ENCODE data around the gene TAS2R46. TPM values are rescaled to one million over a fixed set of nuclear protein-coding genes. Genes with fewer than 3 reads are reported as not detected.
"Not testable (repeated sequence)": the region's sequence is repeated elsewhere in the genome, so short reads cannot be mapped to it uniquely, and the experiment has no call there.

TAS2R46 gene, protein sequence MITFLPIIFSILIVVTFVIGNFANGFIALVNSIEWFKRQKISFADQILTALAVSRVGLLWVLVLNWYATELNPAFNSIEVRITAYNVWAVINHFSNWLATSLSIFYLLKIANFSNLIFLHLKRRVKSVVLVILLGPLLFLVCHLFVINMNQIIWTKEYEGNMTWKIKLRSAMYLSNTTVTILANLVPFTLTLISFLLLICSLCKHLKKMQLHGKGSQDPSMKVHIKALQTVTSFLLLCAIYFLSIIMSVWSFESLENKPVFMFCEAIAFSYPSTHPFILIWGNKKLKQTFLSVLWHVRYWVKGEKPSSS
- 1.8 TPM for total RNA-seq
- long read RNA-seq: 0 reads

GRCh38 chr12:11062194-11062593 is at the start of gene TAS2R46:
Gene TAS2R46 (minus strand): TSS chr12:11062294. CDS start chr12:11062294, 0 bp downstream.
- not testable (repeated sequence) for DNase-seq (ENCODE audit: low spot score)

GRCh38 chr12:11111213-11111612 is 49.1 kb upstream of the TAS2R46 start:
- DNase-seq (ENCODE audit: low spot score): not testable (repeated sequence)

DNA sequence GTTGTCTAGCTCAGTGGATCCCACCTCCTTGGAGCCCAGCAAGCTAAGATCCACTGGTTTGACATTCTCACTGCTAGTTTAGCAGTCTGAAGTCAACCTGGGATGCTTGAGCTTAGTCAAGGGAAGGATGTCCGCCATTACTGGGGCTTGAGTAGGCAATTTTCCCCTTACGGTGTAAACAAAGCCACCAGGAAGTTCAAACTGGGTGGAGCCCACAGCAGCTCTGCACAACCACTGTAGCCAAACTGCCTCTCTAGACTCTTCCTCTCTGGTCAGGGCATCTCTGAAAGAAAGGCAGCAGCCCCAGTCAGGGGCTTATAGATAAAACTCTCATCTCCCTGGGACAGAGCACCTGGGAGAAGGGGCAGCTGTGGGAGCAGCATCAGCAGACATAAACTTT is 46.8 kb upstream of the TAS2R46 start:
- peak; percentile 53 for DNase-seq (ENCODE audit: low spot score)

DNA sequence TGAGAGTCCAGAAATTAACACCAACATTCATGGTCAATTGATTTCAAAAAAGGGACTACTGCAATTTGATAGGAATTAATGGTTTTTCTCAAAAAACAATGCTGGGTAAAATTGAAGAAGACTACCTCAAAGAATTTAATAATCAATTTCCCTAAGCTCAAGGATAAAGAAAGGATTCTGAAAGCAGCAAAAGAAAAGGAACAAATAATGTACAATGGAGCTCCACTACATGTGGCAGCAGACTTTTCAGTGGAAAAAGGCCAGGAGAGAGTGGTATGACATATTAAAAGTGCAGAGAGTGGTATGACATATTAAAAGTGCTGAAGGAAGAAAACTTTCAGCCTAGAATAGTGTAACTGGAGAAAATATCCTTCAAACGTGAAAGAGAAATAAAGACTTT is 45.6 kb upstream of the TAS2R46 start:
- no peak for DNase-seq (ENCODE audit: low spot score)

DNA sequence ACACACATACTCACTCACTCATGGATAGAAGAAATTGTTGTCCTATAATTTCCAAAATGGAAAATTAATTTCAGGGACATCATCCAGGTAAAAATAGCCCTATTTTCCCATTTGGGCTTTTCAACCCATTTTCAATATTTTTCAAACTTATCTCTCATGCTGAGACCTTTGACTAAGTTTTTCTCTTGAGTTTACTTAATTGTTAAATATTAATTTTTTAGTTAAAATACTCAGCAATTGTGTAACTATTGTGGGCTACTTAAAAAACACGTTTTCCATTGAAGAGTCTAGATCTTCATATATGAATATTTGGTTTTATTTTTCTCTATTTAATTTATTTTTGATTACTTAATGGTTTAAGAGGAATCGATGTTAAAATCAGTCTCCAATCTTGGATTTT is 44.2 kb upstream of the TAS2R46 start:
- no peak for DNase-seq (ENCODE audit: low spot score)

DNA sequence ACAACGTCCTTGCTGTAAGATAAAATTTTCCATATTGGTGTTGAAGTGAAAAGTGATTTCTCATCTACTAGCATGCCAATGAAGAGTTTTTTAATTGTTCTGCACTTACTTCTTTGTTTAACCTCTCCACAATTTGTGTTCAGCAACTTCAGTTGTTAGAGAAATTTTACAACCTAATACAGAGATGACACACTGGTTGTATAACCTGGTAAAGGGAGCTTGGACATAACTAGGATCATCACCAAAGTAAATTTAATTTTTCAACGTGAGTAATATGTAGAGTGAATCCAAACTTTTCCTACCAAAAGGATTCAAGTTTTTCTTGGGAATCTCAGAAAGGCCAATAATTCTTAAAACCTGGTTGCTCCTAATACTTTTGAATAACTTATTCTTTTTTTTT is 43.5 kb upstream of the TAS2R46 start:
- no peak for DNase-seq (ENCODE audit: low spot score)

DNA sequence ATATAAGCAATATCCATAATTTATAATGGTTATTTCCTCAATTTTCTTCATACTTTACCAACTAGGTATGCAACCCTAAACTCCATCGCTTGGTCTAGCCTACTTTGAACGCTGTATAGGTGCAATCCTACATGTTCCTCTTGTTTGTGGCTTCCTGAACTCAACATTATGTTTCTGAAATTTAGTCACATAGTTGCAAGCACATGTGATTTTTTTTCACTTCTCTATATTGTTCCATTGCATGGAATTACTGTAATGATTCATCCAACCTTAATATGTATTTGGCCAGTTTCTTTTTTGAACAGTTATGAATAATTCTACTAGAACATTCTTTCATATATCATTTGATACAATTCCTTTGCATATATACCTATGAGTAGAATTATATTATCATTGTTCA is 32.8 kb upstream of the TAS2R46 start:
- not testable (repeated sequence) for DNase-seq (ENCODE audit: low spot score)

DNA sequence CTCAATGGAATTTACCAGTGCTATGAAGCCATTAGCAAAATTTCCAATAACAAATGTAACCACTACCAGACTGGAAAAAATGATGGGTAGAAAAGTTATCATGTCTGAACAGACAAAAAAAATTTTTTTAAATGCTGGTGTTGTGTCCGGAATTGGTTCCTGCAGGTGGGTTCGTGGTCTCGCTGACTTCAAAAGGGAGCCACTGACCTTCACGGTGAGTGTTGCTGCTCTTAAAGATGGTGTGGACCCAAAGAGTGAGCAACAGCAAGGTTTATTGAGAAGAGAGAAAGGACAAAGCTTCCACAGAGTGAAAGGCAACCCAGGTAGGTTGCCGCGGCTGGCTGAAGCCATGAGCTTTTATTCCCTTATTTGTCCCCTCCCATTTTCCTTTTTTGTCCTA is 30.0 kb upstream of the TAS2R46 start, which contains the start of gene TAS2R43:
Gene TAS2R43, minus strand, starts transcription at position 186 of the 400 bp plus-strand sequence. Its CDS starts 84 bp downstream, at position 102.
- no peak for DNase-seq (ENCODE audit: low spot score)

DNA sequence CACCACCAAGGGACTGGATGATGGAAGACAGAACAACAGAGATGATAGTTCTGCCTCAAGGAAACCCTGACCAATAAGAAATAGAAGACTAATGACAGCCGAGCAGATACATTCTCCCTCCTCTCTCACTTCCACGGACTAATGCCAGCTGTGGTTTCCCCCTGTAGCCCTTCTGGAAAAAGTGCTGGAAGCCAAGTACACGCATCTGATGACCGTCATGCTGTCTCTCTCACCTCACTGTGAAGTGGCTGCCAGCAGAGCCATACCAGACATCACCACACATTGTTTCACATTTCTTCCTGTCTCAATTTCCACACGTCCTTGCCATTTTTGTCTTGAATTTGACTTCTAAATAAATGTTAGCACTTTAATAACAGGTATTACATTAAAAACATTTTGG is 27.2 kb upstream of the TAS2R46 start:
- no peak for DNase-seq (ENCODE audit: low spot score)

DNA sequence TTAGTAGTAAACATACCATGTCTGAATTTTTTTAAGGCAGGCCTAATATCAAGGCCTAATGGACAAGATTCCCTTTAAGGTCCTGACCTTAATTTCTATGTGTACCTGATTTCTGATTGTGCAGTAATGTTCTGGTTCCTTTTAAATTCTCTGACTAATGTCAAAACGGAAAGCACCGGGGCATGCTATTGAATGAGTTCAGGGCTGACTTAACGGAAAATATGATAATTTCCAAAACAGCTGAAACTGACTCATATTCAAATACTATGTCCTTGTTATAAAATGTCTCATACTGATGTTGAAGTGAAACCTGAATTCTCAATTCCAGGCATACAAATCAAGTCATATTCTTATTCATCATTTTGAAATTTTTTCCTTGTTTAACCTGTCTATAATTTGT is 23.3 kb upstream of the TAS2R46 start:
- no peak for DNase-seq (ENCODE audit: low spot score)

- DNase-seq (ENCODE audit: low spot score): no peak
Measured at GRCh38 chr12:11081987-11082386, 19.9 kb upstream of the TAS2R46 start.

DNA sequence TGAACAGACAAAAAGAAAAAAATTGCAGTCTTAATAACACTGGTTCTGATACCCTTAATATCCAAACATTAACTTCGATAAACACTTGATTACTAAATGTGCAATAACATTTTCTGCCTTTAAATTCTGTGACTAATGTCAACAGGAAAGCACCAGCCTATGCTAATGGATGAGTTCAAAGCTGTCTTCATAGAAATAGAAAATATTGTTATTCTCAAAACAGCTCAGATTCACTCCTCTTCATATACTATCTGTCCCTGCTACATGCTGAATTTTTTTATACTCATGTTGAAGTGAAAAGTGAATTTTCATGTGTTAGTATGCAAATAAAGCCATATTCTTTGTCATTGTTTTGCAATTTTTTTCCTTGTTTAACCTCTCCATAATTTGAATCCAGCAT is 16.2 kb upstream of the TAS2R46 start:
- DNase-seq (ENCODE audit: low spot score): no peak

- no peak for DNase-seq (ENCODE audit: low spot score)
Measured at GRCh38 chr12:11075642-11076041, 13.5 kb upstream of the TAS2R46 start.

DNA sequence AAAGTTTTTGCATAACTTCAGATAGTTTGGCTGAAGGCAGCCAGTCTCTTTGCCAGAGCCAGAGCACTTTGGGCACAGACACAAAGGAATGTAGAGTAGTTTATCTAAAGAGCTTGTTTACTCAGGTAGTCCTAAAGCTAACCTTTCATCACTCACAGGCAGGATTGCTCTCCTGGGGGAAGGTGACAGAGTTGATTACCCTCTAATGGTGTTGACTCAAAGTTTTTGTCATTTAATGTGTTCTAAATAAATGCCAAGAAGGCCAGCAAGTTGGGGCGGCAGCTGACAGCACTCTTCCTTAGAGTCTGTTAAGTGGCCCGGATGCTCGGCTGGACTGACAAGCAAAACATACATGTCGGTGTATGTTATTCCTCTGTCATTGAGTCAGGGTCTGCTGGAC is 9.3 kb upstream of the TAS2R46 start:
- DNase-seq (ENCODE audit: low spot score): no peak

DNA sequence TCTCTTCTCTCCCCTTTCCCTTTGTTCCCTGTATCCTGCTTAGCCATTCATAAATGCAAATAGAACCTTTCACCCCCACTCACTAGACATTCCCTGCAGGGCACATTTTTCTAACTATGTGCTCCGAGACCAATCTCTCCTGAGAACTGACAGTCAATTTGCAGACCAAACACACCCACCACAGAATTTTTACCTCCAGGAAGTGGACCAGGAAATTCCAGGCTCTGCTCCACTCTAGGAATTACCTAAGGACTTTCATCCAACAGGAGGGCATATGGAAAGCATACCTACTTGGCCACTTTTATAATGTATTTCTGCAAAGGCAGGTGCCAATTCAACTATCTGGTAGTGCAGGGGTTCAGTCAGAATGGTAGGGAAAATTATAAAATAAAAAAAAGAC is 8.9 kb upstream of the TAS2R46 start:
- DNase-seq (ENCODE audit: low spot score): no peak

DNA sequence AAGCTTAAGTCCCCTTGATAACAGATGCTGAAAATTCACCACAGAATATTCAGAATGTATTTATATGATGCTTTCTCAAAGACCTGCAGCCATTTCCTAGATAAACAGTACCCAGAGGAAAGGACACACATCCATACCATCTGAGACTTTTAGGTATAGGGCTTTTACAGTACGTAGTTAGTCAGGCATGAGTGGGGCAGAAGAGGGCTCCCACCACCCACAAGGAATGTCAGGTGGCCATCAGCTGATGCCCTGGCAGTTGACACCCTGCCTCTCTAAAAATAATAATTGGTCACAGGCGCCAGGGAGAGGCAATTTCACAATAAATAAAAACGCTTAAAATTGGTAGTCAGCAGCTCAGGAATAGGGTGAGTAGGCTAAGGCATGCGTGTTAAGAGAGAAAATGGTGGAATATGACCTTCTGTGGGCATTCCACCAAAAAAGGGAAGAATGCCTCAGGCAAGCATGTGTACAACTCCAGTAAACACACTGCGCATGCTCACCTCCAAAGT is 7.8 kb upstream of the TAS2R46 start:
- no peak for DNase-seq (ENCODE audit: low spot score)

DNA sequence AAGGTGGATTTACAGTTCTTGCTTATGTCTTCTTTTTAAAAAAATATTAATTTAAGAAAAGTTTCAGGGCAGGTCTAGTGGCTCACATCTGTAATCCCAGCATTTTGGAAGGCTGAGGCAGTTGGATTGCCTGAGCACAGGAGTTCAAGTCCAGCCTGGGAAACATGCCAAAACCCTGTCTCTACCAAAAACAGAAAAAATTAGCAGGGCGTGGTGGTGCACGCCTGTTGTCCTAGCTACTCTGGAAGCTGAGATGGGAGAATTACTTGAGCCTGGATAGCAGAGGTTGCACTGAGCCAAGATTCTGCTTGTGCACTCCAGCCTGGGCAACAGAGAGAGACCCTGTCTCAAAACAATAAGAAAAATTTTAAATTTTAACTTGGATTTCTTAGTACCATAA is 5.4 kb upstream of the TAS2R46 start:
- no peak for DNase-seq (ENCODE audit: low spot score)

- no peak for DNase-seq (ENCODE audit: low spot score)
Measured at GRCh38 chr12:11059784-11060183, 2.3 kb downstream of the TAS2R46 start.

DNA sequence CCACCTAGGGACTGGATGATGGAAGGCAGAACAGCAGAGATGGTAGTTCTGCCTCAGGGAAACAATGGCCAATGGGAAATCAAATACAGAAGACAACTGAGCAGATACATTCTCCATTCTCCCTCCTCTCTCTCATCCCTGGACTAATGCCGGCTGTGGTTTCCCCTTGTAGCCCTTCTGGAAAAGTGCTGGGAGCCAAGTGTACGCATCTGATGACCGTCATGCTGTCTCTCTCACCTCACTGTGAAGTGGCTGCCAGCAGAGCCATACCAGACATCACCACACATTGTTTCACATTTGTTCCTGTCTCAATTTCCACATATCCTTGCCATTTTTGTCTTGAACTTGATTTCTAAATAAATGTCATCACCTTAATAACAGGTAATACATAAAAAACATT is 3.1 kb downstream of the TAS2R46 start:
- no peak for DNase-seq (ENCODE audit: low spot score)

GRCh38 chr12:11055306-11055705 is 6.8 kb downstream of the TAS2R46 start:
- DNase-seq (ENCODE audit: low spot score): no peak

DNA sequence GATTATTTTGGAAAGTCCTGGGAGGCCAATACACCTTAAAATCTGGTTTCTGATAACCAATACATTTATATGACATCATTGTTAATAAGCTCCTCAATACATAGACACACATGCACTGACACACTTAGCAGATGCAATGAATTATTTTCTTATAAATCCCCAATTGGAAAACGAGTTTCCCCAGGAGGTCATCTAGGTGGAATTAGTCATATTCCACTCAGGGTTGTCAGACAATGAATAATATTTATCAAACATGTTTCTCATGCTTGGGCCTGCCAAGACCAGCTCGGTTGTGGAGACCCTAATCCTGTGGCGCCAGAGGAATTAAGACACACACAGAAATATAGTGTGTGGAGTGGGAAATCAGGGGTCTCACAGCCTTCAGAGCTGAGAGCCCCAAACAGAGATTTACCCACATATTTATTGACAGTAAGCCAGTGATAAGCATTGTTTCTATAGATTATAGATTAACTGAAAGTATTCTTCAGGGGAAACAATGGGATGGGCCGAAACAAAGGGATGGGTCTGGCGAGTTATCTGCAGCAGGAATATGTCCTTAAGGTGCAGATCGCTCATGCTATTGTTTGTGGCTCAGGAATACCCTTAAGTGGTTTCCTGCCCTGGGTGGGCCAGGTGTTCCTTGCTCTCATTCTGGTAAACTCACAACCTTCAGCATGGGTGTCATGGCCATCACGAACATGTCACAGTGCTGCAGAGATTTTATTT is 12.1 kb downstream of the TAS2R46 start:
- DNase-seq (ENCODE audit: low spot score): not testable (repeated sequence)

GRCh38 chr12:11041366-11041765 is 20.7 kb downstream of the TAS2R46 start:
- not testable (repeated sequence) for DNase-seq (ENCODE audit: low spot score)
